ENCODE data around the gene TSEN54.

The TSEN54 gene

GRCh38 chr17:75570034-75570676 lies 53.8 kb downstream of the TSEN54 start:
- DNase-seq: no peak

DNA sequence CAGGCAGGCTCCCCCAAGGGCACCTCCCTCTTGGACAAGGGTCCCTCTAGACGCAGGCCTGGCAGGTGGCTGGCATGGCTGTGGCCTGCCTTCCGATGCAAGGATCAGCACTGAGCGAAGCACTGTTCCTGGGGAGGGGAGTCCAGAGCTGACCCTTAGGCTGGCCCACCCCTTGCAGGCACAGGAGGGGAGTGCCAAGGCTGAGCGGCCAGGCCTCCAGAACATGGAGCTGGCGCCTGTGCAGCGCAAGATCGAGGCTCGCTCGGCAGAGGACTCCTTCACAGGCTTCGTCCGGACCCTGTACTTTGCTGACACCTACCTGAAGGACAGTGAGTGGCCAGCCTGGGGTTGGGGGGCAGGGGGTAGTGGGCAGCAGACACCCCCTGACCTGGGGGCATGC lies 54.4 kb downstream of the TSEN54 start:
- no peak for DNase-seq

- no peak for DNase-seq
These were observed 55.0 kb downstream of the TSEN54 start for GRCh38 chr17:75571197-75571884.

GRCh38 chr17:75571885-75572215 lies 55.5 kb downstream of the TSEN54 start:
- DNase-seq: no peak

GRCh38 chr17:75572713-75573539 lies 56.6 kb downstream of the TSEN54 start:
- no peak for DNase-seq

GRCh38 chr17:75573540-75573957 lies 57.2 kb downstream of the TSEN54 start:
- DNase-seq: no peak

- DNase-seq: no peak
These were observed 57.7 kb downstream of the TSEN54 start for GRCh38 chr17:75573994-75574393.
